Trophoblast cell (in vitro differentiated cells and primary cell): Measurements from ENCODE around the gene ZNF878.

Source experiments
- DNase-seq, 2 donors: peaks; one replicate each; pipeline ENCODE4 v3.0.0-alpha.2; 2016
- H2AFZ ChIP-seq: 2 replicates; pipeline ENCODE4 v1.6.1; 2013; ENCODE audit warnings: low read length, moderate library complexity, mild to moderate bottlenecking; ENCODE audit not compliant: insufficient read depth, poor library complexity
- H2AK5ac ChIP-seq: 2 replicates; pipeline ENCODE4 v1.6.1; 2013; ENCODE audit warnings: mild to moderate bottlenecking, low read length
- H2BK120ac ChIP-seq: 2 replicates; pipeline ENCODE4 v1.6.1; 2013; ENCODE audit warnings: low read length, mild to moderate bottlenecking, moderate library complexity; ENCODE audit not compliant: insufficient read depth, poor library complexity
- H2BK12ac ChIP-seq: 2 replicates; pipeline ENCODE4 v1.6.1; 2013; ENCODE audit warnings: mild to moderate bottlenecking, low read length, moderate library complexity
- H2BK5ac ChIP-seq: 2 replicates; pipeline ENCODE4 v1.6.1; 2013; ENCODE audit warnings: low read length, low read depth, moderate library complexity, mild to moderate bottlenecking; ENCODE audit not compliant: poor library complexity
- H3K14ac ChIP-seq: 2 replicates; pipeline ENCODE4 v1.6.1; 2013; ENCODE audit warnings: mild to moderate bottlenecking, low read length
- H3K18ac ChIP-seq: 2 replicates; pipeline ENCODE4 v1.6.1; 2013; ENCODE audit warnings: mild to moderate bottlenecking, low read length
- H3K23ac ChIP-seq: 2 replicates; pipeline ENCODE4 v1.6.1; 2013; ENCODE audit warnings: low read length
- H3K27ac ChIP-seq: 2 replicates; pipeline ENCODE4 v1.5.1; 2013; ENCODE audit warnings: low read depth, mild to moderate bottlenecking, inconsistent platforms, low read length, moderate library complexity
- H3K27me3 ChIP-seq: 2 replicates; pipeline ENCODE4 v1.6.1; 2013; ENCODE audit warnings: inconsistent platforms, mild to moderate bottlenecking, low read length, moderate library complexity; ENCODE audit not compliant: insufficient read depth
- H3K36me3 ChIP-seq, 2 experiments: 1 replicate in 1 of 2; 2 replicates in 1 of 2; pipeline ENCODE4 v1.6.1; 2013; ENCODE audit warnings: low read length in 2 of 2, mild to moderate bottlenecking in 2 of 2, moderate library complexity in 1 of 2; ENCODE audit not compliant: insufficient read depth in 2 of 2, control insufficient read depth in 1 of 2
- H3K4ac ChIP-seq: 2 replicates; pipeline ENCODE4 v1.6.1; 2013; ENCODE audit warnings: low read depth, mild to moderate bottlenecking, low read length, moderate library complexity
- H3K4me1 ChIP-seq, 2 experiments: 1 replicate in 1 of 2; 2 replicates in 1 of 2; pipeline ENCODE4 v1.6.1; 2013; ENCODE audit warnings: low read length in 2 of 2, mild to moderate bottlenecking in 2 of 2, moderate library complexity in 1 of 2; ENCODE audit not compliant: insufficient read depth in 2 of 2, control insufficient read depth in 1 of 2
- H3K4me2 ChIP-seq: 2 replicates; pipeline ENCODE4 v1.6.1; 2013; ENCODE audit warnings: inconsistent platforms, mild to moderate bottlenecking, low read length, moderate library complexity
- H3K4me3 ChIP-seq: 2 replicates; pipeline ENCODE4 v1.5.1; 2013; ENCODE audit warnings: mild to moderate bottlenecking, low read depth, low read length, inconsistent platforms
- H3K79me1 ChIP-seq: one replicate; pipeline ENCODE4 v1.6.1; 2013; ENCODE audit warnings: low read length
- H3K79me2 ChIP-seq: 2 replicates; pipeline ENCODE4 v1.6.1; 2013; ENCODE audit warnings: low read length, mild to moderate bottlenecking; ENCODE audit not compliant: control insufficient read depth, insufficient read depth, poor library complexity
- H3K9ac ChIP-seq: 2 replicates; pipeline ENCODE4 v1.6.1; 2013; ENCODE audit warnings: mild to moderate bottlenecking, low read length
- H3K9me3 ChIP-seq: 2 replicates; pipeline ENCODE4 v1.6.1; 2013; ENCODE audit warnings: low read depth, mild to moderate bottlenecking, control low read depth, inconsistent platforms, low read length; ENCODE audit not compliant: insufficient read depth
- H4K12ac ChIP-seq: 2 replicates; pipeline ENCODE4 v1.6.1; 2013; ENCODE audit warnings: low read depth, mild to moderate bottlenecking, low read length, moderate library complexity
- H4K8ac ChIP-seq: 2 replicates; pipeline ENCODE4 v1.6.1; 2013; ENCODE audit warnings: low read depth, mild to moderate bottlenecking, low read length, moderate library complexity
- H4K91ac ChIP-seq: one replicate; pipeline ENCODE4 v1.6.1; 2013; ENCODE audit warnings: low read depth, mild to moderate bottlenecking, low read length, moderate library complexity
- WGBS: extraction: QIAGEN DNeasy Blood & Tissue Kit; methylation state at CpG from one replicate; pipeline ENCODE4 v1.1.7; 2013; ENCODE audit warnings: missing lambda C conversion rate; ENCODE audit not compliant: insufficient read length, insufficient coverage; ENCODE audit errors: extremely low coverage; 5-methylcytosine and 5-hydroxymethylcytosine counted together

ZNF878 gene

GRCh38 chr19:12034198-12034597 lies 18.6 kb downstream of the ZNF878 start:
- Histone ChIP-seq H3K9me3 (no peaks in the 10 kb centered on the region), H3K27ac (no peak overlapping the region), H4K91ac (no peak overlapping the region), H3K79me2 (peaks cover 7% of the 10 kb centered on the region), H3K4me2 (peak overlapping the region; percentile 98), H4K12ac (no peak overlapping the region), H3K36me3 (peaks cover 4 to 12% of the 10 kb centered on the region in 2 experiments), H4K8ac (no peak overlapping the region), H2BK120ac (no peak overlapping the region), H3K4me1 (peaks cover 0 to 7% of the 10 kb centered on the region in 2 experiments), H3K4me3 (no peak overlapping the region), H3K9ac (no peak overlapping the region), H3K18ac (no peak overlapping the region), H2AFZ (no peak overlapping the region), H2AK5ac (no peak overlapping the region), H3K79me1 (peaks cover 10% of the 10 kb centered on the region), H3K14ac (no peak overlapping the region), H2BK12ac (no peak overlapping the region), H3K27me3 (no peaks in the 10 kb centered on the region), H3K4ac (no peak overlapping the region), H2BK5ac (no peak overlapping the region), H3K23ac (no peak overlapping the region)
- WGBS = no CpG with 5 or more reads among the region's 2 CpGs
- DNase-seq = peak in 1 of 2 donors; percentile 25

- Histone ChIP-seq H3K23ac (no peak overlapping the region), H3K79me1 (no peaks in the 10 kb centered on the region), H3K14ac (no peak overlapping the region), H3K9me3 (peaks cover 28% of the 10 kb centered on the region), H2BK12ac (no peak overlapping the region), H4K8ac (no peak overlapping the region), H3K79me2 (no peaks in the 10 kb centered on the region), H3K4ac (no peak overlapping the region), H3K9ac (no peak overlapping the region), H3K18ac (no peak overlapping the region), H3K4me3 (no peak overlapping the region), H4K91ac (no peak overlapping the region), H3K4me2 (no peak overlapping the region), H3K36me3 (peaks cover 30 to 44% of the 10 kb centered on the region in 2 experiments), H2BK5ac (no peak overlapping the region), H2BK120ac (no peak overlapping the region), H3K27ac (no peak overlapping the region), H4K12ac (no peak overlapping the region), H2AK5ac (no peak overlapping the region), H2AFZ (no peak overlapping the region), H3K27me3 (no peaks in the 10 kb centered on the region), H3K4me1 (no peaks in the 10 kb centered on the region)
- no CpG with 5 or more reads among the region's 2 CpGs for WGBS
- no peak for DNase-seq
These were observed 37.0 kb downstream of the ZNF878 start for GRCh38 chr19:12015753-12016116.

- Histone ChIP-seq H3K4ac (no peak overlapping the region), H4K8ac (no peak overlapping the region), H3K18ac (no peak overlapping the region), H3K79me1 (no peaks in the 10 kb centered on the region), H2AFZ (no peak overlapping the region), H3K27ac (no peak overlapping the region), H4K91ac (no peak overlapping the region), H3K14ac (no peak overlapping the region), H3K27me3 (no peaks in the 10 kb centered on the region), H3K9me3 (peaks cover 25% of the 10 kb centered on the region), H2BK5ac (no peak overlapping the region), H2AK5ac (no peak overlapping the region), H4K12ac (no peak overlapping the region), H3K4me3 (no peak overlapping the region), H3K23ac (no peak overlapping the region), H2BK120ac (no peak overlapping the region), H3K79me2 (no peaks in the 10 kb centered on the region), H2BK12ac (no peak overlapping the region), H3K36me3 (peaks cover 30 to 42% of the 10 kb centered on the region in 2 experiments), H3K4me2 (no peak overlapping the region), H3K9ac (no peak overlapping the region), H3K4me1 (no peaks in the 10 kb centered on the region)
- WGBS = no CpG with 5 or more reads among the region's 9 CpGs
- no peak for DNase-seq
These were observed 37.6 kb downstream of the ZNF878 start for GRCh38 chr19:12015015-12015752.

GRCh38 chr19:12000152-12000981 lies 52.4 kb downstream of the ZNF878 start:
- Histone ChIP-seq H2AFZ (no peak overlapping the region), H3K9ac (no peak overlapping the region), H4K12ac (no peak overlapping the region), H3K4ac (no peak overlapping the region), H3K18ac (no peak overlapping the region), H3K4me3 (no peak overlapping the region), H3K79me1 (no peaks in the 10 kb centered on the region), H3K9me3 (no peaks in the 10 kb centered on the region), H4K91ac (no peak overlapping the region), H4K8ac (no peak overlapping the region), H3K23ac (no peak overlapping the region), H3K79me2 (no peaks in the 10 kb centered on the region), H3K4me1 (no peaks in the 10 kb centered on the region), H3K27me3 (no peaks in the 10 kb centered on the region), H3K36me3 (peaks cover 3 to 7% of the 10 kb centered on the region in 2 experiments), H3K4me2 (no peak overlapping the region), H2BK12ac (no peak overlapping the region), H3K27ac (no peak overlapping the region), H2BK5ac (no peak overlapping the region), H2AK5ac (no peak overlapping the region), H2BK120ac (no peak overlapping the region), H3K14ac (no peak overlapping the region)
- DNase-seq = no peak
- WGBS = no CpG with 5 or more reads among the region's 9 CpGs
